22Rv1 (cell line): ENCODE results near the gene CDH22.

Experiments used
- CTCF ChIP-seq: fragments of 450-650 bp; IDR thresholded peaks from 2 replicates; pipeline ENCODE4 v1.5.1; 2017; ENCODE audit warnings: mild to moderate bottlenecking
- ZFX ChIP-seq: fragments of 450-650 bp; IDR thresholded peaks from 2 replicates; pipeline ENCODE4 v1.6.1; 2017; ENCODE audit warnings: antibody characterized with exemption, borderline replicate concordance

- no peak for TF ChIP-seq CTCF
- no peak for TF ChIP-seq ZFX
Observed at GRCh38 chr20:46311719-46312074, 3.4 kb upstream of the CDH22 start.
